GM12872 (cell line): ENCODE results near the gene MTCL3.

Experiments
- TF ChIP-seq, protein P1 (sequence below): IDR thresholded peaks from 3 replicates; pipeline ENCODE4 v1.5.1; 2011; ENCODE audit warnings: low read depth, mild to moderate bottlenecking, low read length, moderate library complexity; ENCODE audit not compliant: insufficient read depth

The MTCL3 gene

DNA sequence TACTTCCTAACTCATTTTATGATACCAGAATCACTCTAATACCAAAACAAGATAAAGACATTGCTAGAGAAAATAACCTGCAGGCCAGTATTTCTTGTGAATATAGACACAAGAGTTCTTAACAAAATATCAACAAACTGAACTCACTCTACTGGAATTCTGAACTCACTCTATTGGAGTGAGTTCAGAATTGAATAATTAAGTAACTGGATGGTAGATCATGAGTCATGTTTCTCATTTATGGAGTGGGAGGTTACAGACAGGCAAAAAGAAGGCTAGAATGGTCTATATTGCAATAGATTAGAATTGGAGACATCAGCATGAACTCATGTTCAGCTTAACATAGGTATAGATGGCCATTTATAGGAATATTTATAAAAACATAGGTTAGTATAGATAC is 31.3 kb upstream of the MTCL3 start:
- TF ChIP-seq, protein P1, sequence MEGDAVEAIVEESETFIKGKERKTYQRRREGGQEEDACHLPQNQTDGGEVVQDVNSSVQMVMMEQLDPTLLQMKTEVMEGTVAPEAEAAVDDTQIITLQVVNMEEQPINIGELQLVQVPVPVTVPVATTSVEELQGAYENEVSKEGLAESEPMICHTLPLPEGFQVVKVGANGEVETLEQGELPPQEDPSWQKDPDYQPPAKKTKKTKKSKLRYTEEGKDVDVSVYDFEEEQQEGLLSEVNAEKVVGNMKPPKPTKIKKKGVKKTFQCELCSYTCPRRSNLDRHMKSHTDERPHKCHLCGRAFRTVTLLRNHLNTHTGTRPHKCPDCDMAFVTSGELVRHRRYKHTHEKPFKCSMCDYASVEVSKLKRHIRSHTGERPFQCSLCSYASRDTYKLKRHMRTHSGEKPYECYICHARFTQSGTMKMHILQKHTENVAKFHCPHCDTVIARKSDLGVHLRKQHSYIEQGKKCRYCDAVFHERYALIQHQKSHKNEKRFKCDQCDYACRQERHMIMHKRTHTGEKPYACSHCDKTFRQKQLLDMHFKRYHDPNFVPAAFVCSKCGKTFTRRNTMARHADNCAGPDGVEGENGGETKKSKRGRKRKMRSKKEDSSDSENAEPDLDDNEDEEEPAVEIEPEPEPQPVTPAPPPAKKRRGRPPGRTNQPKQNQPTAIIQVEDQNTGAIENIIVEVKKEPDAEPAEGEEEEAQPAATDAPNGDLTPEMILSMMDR, result no peak

DNA sequence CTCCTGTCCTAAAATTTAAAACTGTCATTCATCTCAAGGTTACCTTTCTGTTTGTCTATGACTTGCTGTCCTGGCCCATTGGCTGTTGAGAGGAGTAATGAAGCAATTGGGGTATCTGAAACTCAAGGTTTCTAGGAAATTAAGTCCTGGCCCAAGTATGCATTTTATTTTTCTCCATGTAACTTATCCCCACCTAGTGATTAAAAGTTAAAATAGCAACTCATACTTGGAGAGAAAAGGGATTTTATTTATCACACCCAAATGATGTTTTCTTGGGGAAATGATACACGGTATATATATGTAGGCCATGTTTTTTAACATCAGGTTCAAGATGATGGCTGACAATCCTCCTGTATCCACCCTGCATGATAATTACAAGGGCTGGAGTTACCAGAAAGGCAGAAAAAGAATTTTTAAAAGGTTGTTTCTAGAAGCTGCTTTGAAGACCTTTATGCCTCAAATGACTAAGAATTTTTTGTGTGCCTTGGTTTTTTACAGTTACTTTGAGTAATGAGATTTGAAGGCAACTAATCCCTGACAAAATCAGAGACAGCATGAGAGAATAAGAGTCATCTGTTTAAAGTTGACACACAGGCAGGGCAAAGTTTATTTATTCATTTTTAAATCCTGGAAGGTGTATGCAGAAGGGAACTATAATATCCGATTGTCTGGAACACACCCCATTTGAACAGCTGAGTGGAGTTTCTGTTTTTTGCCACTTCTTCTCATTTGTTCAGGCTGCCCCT is 28.9 kb upstream of the MTCL3 start:
- TF ChIP-seq, protein P1, result 0 out of 3 replicates have a peak, but pooled peaks have one; percentile 9

DNA sequence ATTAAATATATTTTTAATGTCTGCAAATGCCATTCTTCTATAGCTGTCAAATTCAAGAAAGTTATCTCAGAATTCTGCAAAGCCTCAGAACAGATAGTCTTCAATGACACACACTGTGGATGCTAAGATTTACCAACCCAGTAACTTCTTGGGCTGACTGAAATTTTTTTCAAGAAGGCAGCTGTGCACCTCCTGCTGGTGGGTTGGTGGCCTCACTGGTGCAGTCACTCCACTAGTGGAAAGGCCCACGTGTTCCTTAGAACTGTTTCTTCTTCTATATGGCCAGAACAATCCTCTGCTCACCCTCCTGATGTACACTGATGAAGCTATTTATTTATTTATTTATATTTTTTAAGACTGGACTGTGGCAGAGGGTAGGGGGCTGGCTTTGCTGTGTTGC is 28.1 kb upstream of the MTCL3 start:
- TF ChIP-seq, protein P1, result peak; percentile 56

DNA sequence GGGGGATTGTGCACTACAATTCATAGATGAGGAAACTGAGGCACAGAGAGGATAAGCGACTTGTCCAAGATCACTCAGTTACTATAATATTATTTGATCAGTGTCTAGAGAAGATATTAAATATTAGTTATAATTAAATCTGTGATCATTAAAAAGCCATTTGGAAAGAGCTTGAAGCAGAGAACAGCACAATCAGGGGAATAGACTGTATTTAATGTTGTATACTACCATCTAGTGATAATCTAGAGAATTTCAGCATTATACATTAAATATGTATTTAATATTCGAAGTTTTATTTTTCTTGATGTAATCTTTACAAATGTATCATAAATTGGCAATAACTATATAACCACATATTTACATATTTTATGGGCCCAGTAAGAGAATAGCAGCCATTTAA is 20.1 kb upstream of the MTCL3 start:
- TF ChIP-seq, protein P1, result no peak

DNA sequence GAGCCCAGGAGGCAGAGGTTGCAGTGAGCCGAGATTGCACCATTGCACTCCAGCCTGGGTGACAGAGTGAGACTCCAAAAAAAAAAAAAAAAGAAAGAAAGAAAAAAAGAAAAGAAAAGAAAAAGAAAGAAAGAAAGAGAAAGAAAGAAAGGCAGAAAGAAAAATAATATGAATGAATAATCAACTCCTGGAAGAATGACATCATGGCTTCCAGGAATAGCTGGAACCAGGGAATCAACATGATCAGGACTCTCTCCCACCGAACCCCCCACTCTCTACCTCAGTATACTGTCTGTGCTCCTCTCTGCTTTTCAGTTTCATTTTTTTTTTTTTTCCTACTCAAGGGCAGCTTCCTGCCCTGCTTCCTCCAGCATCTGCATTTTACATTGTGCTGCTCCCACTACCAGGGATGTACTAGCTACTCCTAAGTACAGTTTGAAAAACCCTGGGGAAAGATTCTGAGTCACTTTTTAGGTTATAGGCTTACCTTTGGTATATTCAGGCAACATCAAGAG is 19.7 kb upstream of the MTCL3 start:
- TF ChIP-seq, protein P1, result no peak

DNA sequence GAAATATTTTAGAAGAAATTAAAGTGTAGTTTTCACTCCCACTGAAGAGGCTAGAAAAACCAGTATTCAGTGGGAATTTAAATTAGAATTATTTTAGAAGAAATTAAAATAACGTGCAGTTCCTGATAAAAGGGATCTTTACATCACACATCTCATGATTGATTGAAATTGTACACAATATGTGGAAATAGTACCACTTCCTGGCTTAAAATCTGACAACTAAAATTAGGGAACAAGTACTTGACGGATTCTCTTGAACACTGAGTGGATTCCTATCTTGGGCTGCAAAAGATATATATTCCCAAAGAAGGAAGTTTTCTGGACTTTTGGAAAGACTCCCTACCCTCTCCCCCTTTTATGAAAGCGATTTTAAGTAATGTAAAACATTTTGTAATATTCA is 14.6 kb upstream of the MTCL3 start:
- TF ChIP-seq, protein P1, result no peak

DNA sequence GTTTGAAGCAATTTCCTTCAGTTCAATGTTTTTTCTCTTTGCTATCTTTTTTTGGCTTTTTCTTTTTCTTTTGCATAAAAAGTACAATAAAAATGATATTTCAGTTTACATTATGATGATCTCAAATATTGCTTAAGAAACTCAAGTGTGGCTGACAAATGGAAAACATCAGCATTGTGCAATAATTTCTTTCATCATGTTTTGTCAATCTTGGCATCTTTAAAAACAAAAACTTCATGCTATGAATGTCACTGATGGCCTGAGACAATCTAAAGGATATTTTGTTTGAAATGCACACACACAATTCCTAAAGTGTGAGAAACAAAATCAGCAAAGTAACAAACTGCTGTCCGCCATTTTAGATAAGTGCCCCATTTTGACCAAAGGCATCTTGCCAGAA is 13.9 kb upstream of the MTCL3 start:
- TF ChIP-seq, protein P1, result no peak

DNA sequence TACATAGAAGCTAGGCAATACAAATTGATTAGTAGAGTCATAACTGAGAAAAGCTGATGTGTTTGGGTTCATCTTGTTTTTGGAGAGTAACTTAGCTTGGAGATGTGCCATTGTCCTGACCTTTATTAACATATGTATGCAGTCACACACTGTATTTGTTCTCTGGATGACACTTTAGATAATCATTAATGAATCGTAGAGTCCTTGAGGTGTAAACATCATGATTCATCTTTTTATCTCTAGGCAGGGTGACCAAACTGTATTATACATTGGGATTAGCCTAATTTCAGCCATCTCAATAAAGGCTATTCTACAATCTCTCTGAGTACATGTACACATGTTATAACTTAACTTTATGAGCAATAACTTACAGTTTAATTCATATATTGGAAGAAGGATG is 3.6 kb upstream of the MTCL3 start:
- TF ChIP-seq, protein P1, result no peak
